CD4-positive, alpha-beta T cell treated with Interleukin-2 at 100 ng/mL for 4 hours (primary cell): Measurements from ENCODE around the gene CD164L2.

Source experiments
- DNase-seq: peaks from one replicate; pipeline ENCODE4 v3.0.0-alpha.2; 2020; ENCODE audit warnings: low spot score

The CD164L2 gene

DNA sequence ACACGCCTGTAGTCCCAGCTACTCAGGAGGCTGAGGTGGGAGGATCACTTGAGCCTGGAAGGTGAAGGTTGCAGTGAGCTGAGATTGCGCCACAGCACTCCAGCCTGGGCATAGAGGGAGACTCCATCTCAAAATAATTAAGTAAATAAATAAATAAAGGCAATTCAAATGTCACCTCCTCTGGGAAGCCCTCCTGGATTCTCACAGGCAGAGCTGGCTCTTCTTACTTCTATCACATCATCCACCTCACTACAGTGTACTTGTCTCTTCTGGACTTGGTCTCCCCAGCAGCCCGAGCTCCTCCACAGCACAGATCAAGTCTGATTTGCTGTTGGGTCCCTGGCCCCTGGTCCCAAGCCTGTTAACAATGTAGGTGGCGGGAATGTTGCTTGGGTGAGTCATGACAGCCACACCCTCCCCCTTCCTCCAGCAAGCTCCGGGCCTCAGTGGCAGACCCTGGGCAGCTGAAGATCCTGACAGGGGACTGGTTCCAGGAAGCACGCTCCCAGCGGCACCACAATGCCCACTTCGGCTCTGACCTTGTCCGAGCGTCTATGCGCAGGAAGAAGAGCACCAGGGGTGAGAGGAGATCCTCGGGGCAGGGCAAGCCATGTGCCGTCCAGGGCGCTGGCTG is 36.0 kb downstream of the CD164L2 start:
- DNase-seq = no peak

DNA sequence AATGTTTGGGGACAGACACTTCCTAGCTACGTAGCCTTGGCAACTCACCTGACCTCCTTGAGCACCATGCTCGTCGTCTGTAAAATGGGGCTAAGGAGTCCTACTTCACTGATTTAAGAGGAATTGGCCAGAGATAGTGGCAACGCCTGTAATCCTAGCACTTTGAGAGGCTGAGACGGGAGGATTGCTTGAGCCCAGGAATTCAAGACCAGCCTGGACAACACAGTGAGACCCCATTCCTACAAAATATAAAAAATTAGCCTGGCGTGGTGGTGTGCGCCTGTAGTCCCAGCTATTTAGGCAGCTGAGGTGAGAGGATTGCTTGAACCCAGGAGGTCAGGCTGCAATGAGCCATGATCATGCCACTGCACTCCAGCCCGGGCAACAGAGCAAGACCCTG is 36.8 kb downstream of the CD164L2 start:
- DNase-seq = no peak

DNA sequence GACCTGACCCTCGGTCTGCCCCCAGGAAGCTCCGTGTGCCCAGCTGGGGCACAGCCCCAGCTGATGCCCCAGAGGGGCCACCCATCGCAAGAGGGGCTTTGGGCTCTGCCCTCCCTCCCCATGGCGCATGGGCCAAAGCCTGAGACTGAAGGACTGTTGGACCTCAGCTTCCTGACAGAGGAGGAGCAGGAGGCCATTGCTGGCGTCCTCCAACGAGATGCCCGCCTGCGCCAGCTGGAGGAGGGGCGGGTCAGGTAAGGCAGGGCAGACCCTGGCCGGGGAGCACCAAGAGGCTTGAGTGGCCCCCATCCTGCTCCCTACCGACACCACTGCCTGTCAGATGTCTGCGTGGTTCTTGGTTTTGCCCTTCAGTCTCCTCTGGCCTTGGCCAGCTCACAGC is 37.9 kb downstream of the CD164L2 start:
- DNase-seq = no peak

DNA sequence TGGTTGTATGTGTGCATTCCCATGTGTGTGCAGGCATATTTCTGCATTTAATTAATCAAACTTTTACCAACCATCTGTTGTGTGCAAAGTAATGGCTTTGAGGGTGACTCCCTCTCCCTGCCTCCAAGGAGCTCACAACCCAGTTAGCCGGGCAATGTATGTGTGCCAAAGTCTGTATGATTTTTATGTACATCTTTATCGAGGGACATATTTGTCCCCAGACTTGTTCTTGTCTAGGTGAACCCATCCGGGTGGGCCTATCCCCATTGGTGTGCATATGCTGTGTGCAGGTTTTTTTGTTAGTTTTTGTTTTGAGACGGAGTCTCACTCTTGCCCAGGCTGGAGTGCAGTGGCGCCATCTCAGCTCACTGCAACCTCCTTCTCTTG is 39.5 kb downstream of the CD164L2 start:
- no peak for DNase-seq

DNA sequence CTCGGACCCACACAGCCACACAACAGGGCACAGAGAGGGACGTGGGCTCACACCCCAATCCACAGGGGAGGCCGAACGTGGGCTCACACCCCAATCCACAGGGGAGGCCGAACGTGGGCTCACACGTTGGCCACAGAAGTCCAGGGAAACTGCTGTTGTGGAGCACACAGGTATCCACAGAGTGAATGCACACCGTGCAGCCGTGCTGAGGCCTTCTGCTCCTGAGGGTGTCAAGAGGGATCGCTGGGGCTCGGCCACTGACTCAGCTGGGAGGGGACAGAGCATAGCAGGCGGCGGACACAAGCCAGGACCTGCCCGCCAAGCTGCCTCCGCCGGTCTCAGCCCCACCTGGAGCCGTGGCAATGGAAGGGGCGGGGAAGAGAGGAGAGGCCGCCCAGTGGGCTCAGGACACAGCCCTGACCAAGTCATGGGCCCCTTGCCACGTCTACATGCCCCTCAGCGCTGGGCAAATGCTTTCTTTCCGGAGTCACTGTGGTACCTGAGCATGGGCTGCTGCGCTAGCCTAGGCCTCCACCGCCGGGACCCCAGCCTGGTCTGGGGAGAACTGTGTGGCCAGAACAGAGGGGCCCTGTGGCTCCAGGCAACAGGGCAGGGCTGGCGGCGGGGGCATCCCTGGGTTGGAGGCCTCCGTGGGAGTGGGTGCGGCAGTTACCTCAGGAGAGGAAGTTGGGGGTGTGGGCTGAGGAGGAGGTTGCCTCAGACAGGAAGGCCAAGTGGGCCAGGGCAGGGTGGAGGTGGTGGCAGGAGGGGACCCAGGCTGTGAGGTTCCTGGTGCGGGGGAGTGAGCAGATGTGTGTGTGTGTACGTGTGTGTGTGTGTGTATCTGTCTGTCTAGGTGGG is 40.1 kb downstream of the CD164L2 start:
- DNase-seq = peak; percentile 85

DNA sequence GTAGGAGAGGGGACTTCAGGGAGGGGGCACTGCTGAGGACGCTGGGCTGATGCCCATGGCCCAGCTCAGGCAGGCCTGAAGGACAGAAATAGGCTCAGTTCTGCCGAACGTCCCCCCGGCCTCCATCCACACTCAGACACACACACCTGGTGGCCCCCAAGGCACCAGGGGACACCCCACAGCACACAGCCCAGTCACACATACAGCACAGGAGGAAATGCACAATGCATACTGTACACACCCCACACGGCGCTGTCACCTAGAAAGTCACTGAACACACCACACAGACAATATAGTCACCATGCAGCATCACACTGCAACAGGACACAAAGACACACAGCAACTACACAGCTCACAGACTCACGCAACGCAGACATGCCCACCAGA is 40.7 kb downstream of the CD164L2 start:
- peak; percentile 52 for DNase-seq

DNA sequence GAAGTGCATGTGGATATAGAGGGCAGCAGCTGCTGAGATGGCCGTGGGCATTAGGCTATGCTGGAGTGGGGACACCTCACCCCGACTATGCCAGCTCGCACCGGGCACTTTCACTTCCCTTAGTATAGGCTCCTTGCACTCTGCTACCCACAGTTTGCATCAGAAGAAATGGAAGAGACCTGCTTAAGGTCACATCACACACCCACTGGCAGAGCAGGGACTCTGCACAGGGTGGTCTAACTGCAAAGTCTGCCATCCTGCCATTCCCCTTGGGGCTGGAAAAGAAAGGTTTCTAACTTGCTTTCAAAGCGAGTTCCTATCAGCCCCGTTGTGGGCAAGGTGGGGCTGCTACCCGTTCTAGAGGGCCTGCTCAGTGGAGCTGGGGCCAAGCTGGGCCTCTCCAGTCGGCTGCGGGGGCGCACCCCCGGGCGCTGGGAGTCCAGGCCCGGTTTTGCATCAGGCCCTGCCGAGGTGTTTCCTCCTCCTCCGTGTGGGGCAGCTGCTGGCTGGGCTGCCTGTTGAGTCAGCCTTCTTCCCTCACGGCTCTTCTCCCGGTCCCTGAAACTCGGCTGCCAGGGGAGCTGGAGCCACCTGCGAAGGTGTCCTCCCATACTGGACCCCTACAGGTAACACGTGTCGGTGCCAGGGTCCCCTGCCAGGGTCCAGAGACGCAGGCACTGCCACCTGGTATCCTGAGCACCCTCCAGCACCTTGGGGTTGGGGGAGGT is 41.4 kb downstream of the CD164L2 start, which contains the start of gene SYTL1:
Gene SYTL1 (plus strand): TSS at position 498 of the 728 bp plus-strand sequence. CDS start 3,313 bp downstream, outside the sequence.
- DNase-seq = peak; percentile 69

DNA sequence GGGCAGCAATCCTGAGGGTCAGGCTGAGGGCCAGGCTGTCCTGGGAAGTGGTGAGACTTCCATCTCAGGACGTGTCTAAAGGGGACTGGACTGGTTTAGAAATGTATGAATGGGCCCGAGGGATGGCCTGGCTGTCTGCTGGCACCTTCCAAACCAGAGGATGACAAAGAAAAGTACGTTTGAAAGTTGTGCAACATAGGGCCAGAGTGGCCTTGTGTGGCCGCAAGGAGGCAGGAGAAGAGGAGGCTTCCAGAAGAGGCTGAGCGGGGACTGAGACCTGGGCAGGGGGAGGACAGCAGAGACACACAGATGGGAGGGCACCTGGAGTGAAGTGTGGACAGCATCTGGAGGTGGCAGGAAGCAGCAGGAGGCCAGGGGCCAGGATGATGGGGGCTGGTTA is 43.9 kb downstream of the CD164L2 start:
- DNase-seq = no peak

DNA sequence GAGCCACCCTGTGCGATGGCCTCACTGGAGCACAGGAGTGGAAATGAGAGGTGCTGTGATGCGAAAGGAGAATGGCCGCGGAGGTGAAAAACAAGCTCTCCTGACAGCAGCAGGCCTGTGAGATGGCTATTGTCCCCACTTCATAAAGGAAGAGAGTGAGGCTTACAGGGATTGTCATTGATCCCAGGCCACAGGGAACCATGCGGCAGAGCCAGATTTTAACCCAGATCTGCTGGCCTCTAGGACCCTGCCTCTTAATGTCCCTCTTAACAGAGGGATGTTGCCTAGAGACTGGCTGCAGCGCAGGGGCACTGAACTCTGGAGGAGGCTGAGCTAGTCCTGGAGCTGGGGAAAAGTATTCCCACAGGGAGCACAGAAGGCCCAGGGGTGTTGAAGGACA is 44.4 kb downstream of the CD164L2 start:
- DNase-seq = no peak

DNA sequence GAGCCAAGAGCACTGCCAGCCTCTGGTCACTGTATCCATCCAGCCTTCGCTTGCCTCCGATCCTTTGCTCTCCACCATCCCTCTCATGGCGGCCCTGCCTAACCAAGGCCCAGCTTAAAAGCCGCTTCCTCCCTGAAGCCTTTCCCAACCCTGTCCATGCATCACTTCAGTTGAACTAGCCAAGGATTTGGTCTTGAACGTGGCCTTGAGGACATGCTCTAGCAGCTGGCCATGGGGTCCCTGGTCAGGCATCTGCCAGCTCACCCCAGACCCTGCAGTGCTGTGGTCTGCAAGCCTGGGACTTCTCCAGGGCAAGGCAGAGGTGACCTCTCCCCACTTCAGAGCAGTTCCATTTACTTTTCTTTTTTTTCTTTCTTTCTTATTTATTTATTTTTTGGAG is 46.4 kb downstream of the CD164L2 start:
- DNase-seq = no peak

DNA sequence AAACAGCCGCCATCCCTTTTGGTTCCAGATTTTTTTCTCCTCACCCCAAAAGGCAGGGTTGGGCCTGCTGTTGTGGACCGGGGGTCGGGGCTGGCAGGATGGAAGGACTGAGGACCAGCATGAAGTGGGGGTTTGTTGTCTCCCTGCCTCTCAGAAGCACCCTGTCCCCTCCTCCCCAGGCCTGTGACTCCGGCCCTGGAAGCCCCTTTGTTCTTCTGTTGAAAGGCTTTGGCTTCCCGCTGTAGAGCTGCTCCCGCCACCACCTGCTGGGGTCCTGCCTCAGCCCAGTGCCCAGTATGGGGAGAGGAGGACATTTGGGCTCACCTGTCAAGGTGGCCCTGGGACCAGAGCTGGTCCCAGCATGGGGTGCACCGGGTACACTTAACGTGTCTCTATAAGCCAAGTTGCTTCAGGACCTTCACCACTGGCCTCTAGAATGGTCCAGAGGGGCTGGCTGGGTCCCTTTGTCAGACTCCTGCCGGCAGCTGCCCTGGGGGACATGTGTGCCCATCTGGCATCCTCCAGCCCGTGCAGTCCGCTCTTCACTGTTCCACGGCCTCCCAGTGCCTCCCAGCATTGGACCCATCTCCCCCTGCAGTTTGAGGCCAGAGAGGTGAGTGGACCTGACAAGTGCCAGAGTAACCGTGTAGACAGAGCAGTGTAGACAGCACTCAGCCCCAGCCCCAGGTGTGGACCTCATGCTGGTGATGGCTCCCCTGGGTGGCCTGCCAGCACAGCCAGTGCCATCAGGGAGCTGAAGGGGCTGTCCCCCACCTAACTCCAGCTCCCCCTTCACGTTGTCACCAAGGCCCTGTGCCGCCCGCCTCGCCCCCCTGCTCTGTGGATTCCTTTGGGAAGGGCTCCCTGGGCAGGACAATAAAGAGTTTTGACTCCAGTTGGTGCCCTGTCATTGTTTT is 47.4 kb downstream of the CD164L2 start:
- no peak for DNase-seq

DNA sequence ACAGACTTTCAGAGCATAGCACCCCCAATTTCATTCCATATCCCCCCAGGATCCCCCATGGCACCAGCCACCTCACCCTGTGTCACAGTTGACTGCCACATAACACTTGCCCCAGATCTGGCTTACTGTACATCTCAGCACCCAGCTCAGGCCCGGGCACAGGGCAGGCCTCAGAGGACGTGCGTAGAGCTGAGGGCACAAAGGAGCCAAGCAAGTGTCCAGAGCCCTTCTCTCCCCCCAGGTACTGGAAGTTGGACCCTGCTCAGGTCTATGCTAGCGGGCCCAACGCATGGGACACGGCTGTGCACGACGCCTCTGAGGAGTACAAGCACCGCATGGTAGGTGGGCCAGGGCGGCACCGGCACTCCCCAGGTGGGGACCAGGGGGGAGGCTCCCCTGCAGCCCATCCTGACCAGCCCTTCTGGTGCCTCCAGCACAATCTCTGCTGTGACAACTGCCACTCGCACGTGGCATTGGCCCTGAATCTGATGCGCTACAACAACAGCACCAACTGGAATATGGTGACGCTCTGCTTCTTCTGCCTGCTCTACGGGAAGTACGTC is 49.3 kb downstream of the CD164L2 start:
- no peak for DNase-seq

DNA sequence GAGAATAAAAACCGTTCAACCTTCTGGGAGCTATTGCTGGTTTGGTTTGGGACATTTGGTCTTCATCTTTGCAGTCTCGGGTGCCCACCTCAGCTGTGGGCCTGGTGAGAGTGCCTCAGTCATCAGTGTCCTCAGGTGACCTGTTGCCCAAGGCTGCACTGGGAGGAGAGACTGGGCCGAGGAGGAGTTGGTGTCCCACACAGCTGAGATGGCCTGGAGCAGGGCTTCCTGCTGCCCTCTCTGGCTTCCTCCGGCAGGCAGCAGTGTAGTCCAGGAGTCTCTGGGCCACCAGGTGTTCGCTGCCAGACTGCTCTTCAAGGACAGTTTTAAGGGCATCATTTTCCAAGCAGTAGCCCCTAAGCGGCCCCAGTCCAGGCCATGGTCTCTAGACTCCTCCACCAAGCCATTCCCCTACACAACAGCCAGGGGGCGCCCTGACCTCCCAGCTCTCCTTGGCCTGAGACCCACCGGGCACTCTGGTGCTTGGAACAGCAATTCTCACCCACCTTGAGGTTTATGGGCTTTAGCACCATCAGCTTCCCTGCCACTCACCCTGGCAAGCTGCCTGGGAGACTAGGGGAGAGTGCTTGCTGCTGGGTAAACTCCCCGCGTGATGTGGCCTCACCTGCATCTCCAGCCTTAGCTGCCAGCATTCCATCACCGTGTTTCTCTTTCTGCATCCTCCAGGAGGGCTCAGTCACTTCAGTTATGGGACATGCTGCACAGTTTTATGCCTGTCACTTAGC is 50.4 kb downstream of the CD164L2 start:
- DNase-seq = peak; percentile 62

DNA sequence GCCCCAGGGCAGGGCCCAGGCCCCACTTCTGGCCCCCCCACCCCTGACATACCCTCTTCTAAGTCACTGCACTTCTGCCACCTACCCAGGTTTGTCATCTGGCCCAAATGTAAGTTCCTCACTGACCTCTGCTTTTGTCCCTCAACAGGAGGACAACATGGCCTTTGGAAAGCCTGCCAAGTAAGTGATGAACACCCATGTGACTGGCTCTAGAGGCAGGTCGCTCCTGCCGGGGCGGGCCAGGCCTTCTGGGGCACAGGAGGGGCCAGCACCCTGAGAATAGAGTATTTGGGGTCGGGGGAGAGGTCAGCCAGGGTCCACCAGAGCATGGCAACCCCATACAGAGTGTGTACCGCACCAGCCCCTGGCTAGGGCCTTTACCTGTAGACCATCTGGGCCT is 51.2 kb downstream of the CD164L2 start:
- DNase-seq = no peak

DNA sequence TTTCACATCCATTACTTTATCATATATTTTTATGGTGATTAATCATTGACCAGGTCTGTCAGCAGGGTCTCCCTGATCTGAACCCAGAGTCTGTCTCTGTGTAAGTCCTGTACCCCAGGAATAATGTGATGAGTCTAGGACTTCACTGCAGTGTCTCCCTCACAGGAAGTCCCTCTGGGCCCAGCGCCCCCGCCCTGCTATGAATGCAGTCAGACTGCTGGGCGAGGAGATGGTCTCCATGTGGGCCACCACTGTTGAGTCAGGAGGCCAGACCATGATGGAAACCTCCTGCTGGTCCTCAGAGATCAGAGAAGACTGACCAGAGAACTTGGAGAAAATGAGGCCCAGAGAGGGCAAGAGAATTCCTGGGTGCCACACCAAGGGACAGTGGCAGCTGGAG is 51.7 kb downstream of the CD164L2 start:
- DNase-seq = no peak

DNA sequence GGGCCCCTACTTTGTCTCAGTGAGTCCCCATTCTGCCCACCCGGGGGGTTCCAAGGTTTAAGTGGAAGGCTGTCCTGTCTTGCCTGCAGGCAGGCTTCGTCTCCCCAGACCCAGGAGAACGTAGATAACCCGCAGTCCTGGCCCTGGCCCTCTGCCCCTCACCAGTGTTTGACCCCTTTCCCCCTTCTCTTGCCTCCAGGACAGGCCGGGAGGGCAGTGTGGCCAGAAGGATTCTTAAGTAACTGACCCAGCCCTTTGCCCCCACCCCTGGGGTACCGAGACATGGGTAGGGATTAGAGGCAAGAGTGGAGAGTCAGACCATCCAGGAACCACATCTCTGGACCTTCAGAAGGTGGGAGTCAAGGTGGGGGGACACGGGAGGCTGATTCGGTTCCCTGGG is 52.3 kb downstream of the CD164L2 start:
- DNase-seq = no peak
